NCI-H2107 (cell line): ENCODE data around the gene CDCA8.

Experiments used
- DNase-seq: peaks from one replicate; lab custom pipeline; 2025; lab: John Stamatoyannopoulos, UW

CDCA8 gene

DNA sequence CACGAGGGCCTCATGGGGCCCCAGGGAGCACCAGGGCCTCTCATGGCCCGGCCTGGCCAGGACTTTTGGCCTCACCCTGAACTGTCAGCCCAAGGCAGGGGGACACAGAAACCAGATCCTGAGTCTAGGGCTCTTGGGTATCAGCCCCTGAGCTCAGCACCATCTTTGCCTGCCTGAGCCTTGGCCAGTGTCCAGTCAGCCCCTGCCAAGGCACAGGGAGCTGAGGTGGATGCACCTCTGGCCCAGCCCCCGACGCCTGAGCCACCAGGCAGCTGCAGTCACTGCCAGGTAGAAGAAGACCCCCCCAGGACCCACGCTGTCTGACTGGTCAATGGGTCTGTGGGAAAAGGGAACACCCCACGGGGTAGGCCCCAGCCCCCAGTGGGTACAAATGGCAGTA is 25.3 kb downstream of the CDCA8 start:
- no peak for DNase-seq

DNA sequence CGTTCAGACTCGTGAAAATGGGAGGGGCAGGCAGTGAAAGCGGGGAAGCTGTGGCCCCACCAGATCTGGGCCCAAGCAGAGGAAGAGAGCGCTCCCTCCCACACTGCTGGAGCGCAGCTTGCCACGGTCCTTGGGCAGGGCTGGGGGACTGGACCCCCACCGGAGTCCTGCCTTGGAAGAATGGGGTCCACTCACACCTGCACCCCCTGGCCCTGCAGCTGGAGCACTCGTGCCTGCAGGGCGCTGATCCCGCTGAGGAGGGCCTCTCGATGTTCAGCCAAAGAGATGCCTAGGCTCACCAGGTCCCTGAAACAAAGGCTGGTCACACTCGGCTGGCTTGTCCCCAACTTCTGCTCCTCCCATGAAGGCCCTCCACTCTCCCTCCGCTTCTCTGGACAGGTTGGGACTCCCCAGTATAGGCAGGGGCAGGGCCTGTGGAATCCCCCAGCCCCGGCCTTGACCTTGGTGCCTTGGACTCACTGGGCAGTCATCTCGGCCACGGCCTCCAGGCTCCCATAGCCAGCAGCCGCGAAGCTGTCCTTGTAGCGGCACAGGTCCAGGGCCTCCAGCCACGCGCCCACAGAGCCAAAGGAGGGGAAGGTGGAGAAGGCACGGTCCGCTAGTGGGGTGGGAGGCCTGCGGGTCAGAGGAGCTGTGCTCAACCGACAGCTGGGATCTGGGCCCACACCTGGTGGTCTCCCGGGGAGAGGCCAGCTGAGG is 26.0 kb downstream of the CDCA8 start:
- DNase-seq = no peak

DNA sequence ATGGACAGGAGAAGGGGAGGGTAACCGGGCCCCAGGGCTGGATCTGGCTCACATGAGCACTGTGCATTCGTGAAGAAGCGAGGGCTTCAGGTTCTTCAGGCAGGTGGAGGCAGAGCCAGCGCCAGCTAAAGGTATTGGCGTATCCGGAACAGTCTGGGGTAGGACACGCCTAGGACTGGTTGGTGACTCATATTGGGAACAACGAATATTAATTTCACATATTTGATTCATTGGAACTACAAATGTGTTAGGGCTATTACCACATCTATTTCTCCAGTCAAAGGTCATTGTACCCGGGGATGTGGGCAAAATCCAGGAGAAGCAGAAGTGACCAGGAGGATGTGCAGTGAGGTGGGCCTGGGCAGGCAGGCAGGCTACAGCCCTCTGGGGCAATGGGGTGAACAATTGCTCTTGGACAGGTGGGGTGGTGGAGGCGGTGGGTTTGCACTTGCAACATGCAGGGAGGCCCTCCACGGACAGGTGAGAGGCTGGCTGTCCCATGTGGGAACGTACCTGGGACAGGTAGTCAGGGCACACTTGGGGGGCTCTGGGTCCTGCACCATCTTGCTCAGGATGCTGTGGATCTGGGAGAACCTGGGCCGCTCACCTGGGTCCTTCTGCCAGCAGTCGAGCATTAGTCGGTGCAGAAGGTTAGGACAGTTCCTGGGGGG is 26.7 kb downstream of the CDCA8 start:
- DNase-seq = no peak

DNA sequence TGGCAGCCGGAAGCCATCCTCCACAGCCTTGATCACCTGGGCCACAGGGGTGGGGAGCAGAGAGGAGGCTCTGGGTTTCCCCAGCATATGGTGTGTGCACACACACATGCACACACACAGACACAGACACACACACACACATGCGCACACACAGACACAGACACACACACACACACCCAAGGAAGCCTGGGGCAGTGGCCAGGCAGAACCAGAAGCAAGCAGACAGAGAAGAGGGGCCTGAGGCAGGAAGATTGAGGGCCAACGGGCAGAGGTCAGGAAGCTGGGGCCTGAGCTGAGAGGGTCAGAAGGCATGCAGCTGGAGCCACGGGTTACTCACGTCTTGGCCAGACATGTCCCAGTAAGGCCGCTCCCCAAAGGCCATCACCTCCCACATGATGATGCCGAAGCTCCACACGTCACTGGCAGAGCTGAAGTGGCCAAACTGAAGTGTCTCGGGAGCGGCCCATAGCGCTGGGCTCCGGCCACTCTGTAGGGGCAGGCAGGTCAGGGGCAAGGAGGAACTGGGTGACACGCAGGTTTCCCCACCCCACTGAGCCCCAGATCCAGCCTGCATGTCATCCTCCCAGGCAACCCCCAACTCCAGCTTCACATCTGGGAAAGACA is 27.4 kb downstream of the CDCA8 start:
- no peak for DNase-seq

DNA sequence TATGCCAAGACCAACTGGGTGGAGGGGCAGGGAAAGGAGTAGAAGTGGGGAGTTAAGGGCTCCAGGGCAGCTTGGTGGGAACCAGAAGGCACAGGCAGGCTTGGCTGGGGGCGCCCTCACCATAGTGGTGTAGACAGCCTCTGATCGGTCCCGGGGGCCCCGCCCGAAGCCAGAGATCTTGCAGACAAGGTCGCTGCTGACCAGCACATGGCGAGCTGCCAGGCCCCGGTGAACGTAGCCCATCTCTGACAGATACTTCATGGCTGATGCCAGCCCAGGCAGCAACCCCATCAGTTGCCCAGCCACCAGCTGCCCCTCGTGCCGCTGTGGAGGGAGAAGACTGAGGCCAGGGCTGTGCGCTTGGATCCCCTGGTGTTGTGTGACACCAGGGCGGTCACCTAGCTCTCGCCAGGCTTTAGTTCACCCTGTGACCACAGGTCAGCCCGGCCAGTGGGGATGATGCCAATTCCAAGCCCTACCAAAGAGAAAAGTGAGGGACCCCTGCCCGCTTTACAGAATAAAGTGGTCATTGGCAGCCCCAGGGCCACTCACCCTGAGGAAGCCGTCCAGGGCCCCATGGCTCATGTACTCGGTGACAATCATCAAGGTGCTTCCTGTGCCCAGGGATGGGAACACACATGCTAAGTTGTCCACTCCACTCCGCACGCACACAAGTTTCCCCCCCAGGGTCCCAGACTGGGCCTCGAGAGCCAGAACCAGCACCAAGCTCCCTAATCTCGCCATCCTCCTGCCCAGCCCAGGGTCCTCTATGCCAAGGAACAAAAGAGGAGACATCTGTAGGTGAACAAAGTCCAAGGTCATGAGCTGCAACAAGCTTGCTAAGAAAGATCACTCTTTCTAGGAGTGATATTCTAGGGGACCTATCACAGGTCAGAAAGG is 28.2 kb downstream of the CDCA8 start:
- no peak for DNase-seq

DNA sequence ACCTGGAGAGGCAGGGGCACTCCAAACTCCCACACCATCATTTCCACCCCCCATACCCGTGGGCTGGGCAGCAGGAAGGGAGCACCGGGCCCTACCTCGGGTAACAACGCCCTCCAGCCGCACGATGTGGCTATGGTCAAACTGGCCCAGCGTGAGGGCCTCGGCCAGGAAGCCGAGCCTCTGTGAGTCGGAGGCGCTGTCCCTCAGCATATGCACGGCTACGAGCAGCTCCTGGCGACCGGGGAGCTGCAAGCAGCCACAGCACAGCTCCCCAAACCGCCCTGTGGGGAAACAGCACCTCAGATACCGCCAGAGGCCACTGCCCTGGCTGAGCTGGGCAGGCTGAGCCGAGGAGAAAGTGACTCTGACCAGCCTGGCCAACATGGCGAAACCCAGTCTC is 29.2 kb downstream of the CDCA8 start:
- DNase-seq = no peak

DNA sequence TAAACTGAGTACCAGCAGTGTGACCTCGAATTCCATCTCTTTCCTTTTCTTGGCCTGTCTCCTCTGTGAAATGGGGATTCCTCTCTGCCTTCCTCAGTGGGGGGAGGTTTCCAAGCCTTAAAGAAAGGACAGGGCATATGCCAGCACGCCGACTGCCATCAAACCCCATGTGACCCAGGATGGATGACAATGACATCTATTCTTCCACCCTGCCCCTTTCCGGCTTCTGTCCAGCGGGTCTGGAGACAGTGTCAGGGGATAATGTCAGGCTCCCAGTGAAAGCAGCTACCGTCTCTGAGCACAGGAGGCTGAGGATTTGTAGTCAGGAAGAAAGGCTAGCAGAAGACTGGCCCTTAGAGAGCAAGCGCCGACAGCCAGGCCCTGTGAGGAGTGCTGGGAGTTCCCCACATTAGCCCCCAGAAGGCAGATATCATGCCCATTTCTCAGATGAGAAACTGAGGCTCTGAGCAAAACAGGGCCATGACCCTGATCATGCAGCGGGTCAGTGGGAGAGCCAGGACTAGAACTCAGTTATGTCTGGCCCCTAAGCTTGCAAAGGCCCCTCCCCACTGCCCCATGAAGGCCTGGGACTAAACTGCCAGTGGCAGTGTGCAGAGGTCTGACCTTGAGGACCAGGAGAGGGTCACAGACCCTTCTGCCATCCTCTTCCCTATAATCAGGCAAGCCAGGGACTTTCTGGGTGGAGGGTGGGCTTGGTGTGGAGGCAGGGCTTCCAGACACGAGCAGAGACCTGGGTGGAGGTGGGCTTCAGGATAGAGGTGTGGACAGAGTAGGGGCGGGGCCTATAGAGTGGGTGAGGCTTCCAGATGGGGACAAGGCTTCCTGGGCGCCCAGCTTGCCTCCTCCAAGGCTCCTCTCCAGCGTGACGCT is 30.1 kb downstream of the CDCA8 start:
- no peak for DNase-seq

DNA sequence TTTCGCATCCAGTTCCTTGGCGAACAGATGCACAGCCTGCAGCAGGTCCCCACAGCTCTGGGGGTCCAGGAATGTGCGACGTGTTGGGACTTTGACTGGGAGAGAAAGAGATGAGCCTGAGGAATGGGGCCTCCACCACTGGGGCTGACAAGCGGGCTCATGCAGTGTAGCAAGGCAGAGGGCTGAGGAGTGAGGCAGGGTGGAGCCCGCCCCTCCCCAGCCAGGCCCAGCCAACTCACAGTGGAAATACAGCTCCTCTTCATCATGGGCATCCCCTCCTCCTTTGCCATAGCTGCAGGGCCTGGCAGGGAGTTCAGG is 30.7 kb downstream of the CDCA8 start:
- no peak for DNase-seq

DNA sequence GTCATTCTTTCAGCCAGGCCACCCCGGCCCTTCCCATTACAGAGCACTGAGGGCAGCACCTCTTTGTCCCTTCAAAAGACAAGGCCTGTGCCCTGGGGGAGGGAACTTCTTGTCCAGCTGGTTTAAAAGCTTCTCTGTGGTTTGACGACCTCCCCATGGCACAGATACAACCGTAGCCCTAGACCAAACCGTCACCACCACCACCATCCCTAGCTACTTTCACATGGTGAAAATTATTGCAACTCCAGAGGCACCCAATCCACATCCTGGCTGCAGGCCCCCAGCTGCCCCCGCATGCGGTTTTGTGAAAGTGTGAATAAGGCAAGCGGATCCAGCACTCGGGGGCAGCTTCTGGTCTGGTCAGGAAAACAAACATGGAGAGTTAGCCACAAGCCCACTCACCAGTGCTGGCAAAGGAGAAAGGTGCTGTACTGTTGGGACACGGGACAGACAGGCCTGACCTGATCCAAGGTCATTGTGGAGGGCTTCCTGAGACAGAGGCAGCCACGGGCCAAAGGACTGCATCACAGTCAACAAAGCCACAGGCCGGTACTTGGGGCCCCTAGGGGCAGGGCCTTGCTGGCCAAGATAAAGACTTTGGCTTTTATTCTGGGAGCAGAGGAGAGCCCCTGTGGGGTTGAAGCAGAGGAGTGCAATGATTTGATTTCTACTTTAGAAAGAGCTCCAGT is 31.2 kb downstream of the CDCA8 start:
- DNase-seq = no peak

DNA sequence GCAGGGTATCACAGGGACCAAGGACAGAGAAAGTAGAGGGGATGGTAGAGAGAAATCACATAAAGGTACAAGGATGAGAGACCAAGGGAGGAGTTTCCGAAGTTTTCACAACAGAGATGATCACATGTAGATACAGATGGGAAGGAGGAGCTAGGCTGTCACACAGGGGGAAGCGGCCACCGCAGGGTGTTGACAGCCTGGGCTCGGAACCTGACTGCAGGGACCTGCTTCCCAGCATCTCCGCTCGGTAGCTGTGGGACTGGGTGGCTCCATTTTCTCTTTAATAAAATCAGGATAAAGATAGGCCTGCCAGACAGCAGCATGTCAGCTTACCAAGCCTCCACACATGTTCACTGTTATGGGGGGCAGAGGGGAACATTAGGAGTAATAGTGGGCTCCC is 32.3 kb downstream of the CDCA8 start:
- DNase-seq = no peak

DNA sequence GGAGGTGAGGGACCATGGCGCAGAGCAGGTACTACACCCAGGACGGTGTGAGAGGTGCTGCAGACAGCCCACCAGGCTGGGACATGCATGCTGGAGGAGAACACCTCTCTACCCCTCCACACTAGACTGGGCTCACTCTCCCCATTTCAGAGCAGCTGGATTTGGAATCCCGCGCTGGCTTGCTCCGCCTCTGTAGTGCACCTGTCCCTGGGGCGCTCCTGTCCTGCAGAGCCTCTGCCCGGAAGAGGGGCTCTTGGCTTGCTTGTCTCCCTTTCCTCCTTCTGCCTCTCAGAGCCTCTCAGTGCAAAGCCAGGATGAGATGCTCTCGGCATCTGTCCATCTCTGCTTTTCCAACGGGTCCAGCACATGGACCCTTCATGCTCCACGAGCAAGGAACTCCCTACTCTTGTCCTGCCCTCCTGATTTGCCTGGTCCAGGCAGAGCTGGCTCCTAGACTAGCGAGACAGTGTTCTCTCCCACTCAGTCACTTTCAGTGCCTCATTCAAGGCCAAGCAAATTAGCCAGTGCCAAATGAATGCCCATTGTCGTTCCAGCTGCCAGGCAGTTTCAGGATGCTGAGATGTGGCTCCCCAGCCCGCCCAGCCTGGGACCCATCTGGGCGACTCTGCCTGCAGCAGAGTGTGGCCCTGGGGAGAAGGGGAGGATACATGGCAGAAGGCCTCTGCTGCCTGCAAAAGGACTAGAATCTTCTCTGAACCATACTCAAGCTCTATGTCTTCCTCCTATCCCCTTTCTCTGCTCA is 33.7 kb downstream of the CDCA8 start:
- DNase-seq = no peak

DNA sequence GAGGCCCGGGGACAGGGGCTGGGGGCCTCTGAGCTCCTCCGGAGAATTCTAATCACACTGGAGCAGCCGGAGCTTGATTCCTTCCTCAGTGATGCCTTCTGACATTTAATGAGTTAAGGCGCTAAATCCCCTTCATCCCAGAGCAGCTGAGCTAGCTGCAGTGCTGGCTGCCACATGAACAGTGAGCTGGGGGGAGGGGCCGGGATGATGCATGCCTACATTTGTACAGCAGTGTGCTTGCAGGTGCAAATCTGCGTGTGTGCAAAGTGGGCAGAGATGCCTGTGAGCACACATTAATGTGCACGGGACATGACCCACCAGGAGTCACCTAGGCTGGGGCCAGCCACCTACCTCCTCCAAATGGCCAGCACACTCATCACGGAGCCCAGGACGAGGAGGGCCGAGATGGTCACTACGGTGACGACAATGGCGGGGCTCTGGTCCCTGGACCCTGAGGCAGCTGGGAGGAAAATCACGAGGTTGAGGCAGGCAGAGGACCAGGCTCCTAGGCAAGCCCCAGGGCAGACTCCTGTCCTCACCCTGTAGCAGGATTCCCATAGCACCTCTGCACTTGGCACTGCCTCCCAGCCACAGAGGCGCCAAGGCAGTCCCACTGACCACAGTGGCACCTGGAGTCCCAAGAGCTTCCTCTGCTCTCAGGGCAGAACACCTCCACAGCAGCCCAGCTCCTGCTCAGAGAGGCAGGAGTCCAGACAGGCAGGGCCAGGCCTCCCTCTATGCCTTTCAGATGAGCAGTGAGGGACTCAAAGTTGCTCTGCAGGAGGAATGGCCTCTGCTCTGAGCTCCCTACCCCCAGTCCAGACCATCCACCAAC is 34.7 kb downstream of the CDCA8 start:
- no peak for DNase-seq

DNA sequence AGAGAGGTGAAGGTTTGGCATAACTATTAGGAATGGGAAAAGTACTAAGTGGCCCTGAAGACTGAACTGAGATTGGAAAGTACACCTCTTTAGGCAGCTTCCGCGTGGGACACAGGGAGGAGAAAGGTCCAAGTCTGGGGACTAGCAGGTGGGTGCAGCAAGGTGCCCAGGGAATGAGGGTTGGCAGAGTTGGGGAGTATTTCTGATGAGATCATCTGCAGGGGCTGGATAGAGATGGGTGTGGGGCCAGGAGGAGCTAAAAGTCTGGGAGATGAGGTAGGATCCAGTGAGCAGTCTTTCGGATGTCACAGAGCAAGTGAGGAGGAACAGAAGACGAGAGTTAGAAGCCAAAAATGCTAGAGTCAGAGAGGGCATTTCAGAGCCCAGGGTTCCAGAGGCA is 36.1 kb downstream of the CDCA8 start:
- no peak for DNase-seq

DNA sequence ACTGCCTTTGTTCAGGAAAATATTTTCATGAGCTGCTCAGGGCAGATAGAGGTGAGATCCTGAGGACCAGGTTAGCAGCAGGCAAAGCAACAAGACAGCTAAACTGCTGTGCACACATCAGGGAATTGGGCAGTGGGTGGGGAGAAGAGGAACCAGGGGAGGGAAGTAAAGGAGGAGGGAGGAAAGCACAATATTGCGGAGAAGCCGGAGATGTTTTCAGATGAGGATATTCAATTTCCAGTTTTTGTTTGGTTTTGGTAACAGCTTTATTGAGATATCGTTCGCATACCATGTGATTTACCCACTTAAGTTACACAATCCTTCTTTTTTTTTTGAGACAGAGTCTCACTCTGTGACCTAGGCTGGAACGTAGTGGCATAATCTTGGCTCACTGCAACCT is 38.1 kb downstream of the CDCA8 start:
- no peak for DNase-seq

DNA sequence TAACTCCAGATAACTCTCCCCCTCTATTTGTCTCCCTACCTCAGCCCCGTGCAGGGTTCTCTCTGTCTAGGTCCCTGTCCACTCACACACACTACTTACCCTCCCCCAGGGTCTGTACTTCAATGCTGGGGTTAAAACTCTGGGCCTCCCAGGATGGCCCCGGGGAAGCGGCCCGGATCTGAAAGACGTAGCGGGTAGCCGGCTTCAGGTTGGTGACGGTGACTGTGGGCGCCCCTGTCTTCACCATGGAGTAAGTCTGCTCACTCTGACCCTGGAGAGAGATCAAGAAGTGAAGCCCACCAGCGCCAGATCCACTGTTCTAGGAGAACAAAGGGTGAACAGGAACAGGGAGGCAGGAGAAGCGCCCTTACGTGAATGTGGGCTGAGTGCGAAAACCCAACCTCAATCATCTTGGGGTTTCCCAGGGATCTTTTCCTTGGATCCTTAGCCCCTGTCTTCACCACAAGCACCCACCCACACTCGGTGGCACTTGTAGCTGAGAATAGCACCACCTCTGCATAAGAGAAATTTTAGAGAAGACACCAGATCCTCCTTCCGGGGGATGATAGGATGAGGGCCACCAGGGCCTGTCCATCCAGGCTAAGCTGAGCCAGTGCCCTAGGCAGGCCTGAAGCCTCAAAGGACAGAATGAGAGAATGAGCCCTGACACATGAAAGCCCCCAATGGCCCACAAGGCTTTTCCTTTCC is 39.1 kb downstream of the CDCA8 start:
- no peak for DNase-seq

DNA sequence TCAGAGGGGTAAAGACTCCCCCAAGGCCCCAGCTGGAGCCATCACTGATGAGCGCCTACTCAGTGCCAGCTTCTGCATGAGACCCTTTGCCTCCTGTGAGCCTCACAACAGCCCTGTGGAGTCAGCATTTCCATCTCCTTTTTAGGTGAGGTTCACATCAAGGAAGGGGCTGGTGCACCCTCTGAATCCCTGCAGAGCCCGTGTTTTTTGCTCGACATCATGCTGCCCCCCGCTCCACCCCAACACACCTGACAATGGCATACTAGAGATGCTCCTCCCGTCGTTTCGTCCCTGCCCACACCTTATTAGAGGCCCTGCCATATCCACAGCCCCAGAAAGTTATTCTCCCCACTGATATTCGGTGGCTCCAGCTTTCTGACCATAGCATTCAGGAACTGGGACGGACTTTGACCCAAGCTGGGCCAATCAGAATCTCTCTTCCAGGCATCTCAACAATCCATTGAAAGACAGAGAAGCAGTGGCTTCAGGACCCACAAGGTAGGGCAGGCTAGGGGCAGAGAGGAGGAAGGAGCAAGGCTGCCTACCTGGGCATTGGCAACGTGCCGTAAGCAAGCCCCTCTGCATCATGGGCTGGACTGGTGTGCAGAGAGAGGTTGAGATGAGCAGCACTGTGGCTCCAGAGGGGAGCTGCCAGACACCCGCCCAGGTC is 39.9 kb downstream of the CDCA8 start:
- no peak for DNase-seq

DNA sequence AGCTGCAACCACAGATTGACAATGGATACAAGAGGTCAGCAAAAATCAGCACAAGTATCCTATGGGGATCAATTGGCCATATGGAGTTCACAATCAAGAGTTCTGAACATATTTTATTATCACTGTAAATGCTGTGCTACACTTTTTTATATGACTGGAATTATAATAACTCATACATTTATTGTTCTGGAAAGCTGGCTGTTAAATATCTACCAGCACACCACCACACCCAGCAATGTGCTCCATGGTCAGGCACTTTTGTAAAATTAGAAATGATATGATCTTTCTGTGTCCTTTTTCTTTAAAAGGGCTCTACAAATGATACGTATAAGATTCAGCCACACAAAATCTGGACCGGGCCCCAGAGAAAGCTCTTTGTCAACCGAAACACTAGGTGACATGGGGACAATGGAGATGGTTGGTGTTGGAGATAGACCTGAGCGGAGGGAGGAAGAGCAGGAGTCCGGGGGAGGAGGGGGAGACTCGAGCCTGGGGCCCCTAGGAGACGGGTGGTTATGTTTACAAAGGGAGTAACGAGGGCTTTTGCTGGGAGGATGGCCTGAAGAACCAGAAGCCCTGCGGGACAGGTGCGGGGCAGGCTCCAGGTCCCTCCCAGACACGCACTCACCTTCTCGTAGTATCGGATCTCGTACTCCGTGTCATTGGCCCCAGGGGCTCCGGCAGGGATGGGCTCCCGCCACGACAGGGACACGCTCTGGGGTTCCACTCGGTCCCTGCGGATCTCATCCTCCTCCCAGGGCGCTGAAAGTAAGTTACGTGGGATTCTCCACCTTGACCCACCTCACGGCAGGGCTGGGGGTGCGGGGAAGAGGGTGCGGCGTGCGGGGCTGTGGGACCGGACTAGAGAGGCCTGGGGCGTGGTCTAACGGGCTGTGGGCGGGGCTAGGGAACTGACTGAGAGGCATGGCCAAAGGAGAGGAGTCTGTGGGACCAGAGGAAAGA is 42.6 kb downstream of the CDCA8 start:
- no peak for DNase-seq
